ENCODE results near the gene CGRRF1. TPM values are rescaled to one million over a fixed set of nuclear protein-coding genes. Genes with fewer than 3 reads are reported as not detected.

CGRRF1 gene
- total and polyA plus RNA-seq, 2 of the 13 experiments (the other 11 are each of a cell fraction or from before 2014, with no cell fraction given) = 16.8 to 18.2 TPM

DNA sequence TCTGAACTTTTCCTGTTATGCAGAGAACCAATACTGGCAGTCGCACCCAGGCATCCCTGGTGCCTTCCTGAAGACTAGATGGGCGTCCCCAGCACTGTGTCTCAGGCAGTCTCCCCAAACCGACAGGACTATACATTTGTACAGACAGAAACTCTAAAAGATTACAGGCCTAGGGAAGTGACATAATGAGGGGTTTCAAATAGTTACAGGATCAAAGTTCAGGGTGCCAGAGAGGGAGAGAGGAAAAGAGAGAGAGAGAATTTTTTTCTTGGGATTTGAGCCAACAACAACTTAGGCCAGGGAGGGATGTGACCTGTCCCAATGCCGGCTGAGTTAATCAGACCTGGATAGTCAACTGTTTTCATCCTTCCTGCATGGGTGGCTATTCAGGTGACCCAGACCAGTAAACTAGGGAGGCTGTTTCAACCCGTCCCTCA, 11.6 kb upstream of the CGRRF1 start (continued):
- TF ChIP-seq U2AF1 (optimal IDR thresholded peaks at IDR 0.05; ENCODE audit: low read depth, low read length) = no peak
- TF ChIP-seq MBNL3 (CRISPR knock-in tag; conservative IDR thresholded peaks at IDR 0.05) = no peak
- no peak for TF ChIP-seq ZMAT3 (CRISPR knock-in tag; conservative IDR thresholded peaks at IDR 0.05)
- TF ChIP-seq KMT2B (CRISPR knock-in tag; IDR thresholded peaks at IDR 0.05) = no peak; the same call in 1 of the 2 replicates
- no peak for TF ChIP-seq JUND (CRISPR knock-in tag; IDR thresholded peaks at IDR 0.05)
- TF ChIP-seq SAP130 (CRISPR knock-in tag; IDR thresholded peaks at IDR 0.05; ENCODE audit: low read depth) = peak; percentile 45
- TF ChIP-seq, protein P1, sequence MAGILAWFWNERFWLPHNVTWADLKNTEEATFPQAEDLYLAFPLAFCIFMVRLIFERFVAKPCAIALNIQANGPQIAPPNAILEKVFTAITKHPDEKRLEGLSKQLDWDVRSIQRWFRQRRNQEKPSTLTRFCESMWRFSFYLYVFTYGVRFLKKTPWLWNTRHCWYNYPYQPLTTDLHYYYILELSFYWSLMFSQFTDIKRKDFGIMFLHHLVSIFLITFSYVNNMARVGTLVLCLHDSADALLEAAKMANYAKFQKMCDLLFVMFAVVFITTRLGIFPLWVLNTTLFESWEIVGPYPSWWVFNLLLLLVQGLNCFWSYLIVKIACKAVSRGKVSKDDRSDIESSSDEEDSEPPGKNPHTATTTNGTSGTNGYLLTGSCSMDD (CRISPR knock-in tag; IDR thresholded peaks at IDR 0.05) = no peak
- peak; percentile 77; the same call in 1 of the 2 replicates for TF ChIP-seq ZBTB20 (CRISPR knock-in tag; IDR thresholded peaks at IDR 0.05; ENCODE audit: borderline replicate concordance, low read depth)
- no peak; the same call in 1 of the 2 replicates for TF ChIP-seq KDM5A (IDR thresholded peaks at IDR 0.05; ENCODE audit: borderline replicate concordance, low read length)
- TF ChIP-seq ZIK1 (CRISPR knock-in tag; IDR thresholded peaks at IDR 0.05; ENCODE audit: borderline replicate concordance, low read depth) = no peak
- TF ChIP-seq CEBPG (CRISPR knock-in tag; IDR thresholded peaks at IDR 0.05) = peak; percentile 38
- TF ChIP-seq, protein P2, sequence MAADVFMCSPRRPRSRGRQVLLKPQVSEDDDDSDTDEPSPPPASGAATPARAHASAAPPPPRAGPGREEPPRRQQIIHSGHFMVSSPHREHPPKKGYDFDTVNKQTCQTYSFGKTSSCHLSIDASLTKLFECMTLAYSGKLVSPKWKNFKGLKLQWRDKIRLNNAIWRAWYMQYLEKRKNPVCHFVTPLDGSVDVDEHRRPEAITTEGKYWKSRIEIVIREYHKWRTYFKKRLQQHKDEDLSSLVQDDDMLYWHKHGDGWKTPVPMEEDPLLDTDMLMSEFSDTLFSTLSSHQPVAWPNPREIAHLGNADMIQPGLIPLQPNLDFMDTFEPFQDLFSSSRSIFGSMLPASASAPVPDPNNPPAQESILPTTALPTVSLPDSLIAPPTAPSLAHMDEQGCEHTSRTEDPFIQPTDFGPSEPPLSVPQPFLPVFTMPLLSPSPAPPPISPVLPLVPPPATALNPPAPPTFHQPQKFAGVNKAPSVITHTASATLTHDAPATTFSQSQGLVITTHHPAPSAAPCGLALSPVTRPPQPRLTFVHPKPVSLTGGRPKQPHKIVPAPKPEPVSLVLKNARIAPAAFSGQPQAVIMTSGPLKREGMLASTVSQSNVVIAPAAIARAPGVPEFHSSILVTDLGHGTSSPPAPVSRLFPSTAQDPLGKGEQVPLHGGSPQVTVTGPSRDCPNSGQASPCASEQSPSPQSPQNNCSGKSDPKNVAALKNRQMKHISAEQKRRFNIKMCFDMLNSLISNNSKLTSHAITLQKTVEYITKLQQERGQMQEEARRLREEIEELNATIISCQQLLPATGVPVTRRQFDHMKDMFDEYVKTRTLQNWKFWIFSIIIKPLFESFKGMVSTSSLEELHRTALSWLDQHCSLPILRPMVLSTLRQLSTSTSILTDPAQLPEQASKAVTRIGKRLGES (CRISPR knock-in tag; IDR thresholded peaks at IDR 0.05; ENCODE audit: borderline replicate concordance) = no peak
- peak; percentile 40; the same call in 1 of the 2 replicates for TF ChIP-seq BCL6 (CRISPR knock-in tag; IDR thresholded peaks at IDR 0.05)
- TF ChIP-seq, protein P3, sequence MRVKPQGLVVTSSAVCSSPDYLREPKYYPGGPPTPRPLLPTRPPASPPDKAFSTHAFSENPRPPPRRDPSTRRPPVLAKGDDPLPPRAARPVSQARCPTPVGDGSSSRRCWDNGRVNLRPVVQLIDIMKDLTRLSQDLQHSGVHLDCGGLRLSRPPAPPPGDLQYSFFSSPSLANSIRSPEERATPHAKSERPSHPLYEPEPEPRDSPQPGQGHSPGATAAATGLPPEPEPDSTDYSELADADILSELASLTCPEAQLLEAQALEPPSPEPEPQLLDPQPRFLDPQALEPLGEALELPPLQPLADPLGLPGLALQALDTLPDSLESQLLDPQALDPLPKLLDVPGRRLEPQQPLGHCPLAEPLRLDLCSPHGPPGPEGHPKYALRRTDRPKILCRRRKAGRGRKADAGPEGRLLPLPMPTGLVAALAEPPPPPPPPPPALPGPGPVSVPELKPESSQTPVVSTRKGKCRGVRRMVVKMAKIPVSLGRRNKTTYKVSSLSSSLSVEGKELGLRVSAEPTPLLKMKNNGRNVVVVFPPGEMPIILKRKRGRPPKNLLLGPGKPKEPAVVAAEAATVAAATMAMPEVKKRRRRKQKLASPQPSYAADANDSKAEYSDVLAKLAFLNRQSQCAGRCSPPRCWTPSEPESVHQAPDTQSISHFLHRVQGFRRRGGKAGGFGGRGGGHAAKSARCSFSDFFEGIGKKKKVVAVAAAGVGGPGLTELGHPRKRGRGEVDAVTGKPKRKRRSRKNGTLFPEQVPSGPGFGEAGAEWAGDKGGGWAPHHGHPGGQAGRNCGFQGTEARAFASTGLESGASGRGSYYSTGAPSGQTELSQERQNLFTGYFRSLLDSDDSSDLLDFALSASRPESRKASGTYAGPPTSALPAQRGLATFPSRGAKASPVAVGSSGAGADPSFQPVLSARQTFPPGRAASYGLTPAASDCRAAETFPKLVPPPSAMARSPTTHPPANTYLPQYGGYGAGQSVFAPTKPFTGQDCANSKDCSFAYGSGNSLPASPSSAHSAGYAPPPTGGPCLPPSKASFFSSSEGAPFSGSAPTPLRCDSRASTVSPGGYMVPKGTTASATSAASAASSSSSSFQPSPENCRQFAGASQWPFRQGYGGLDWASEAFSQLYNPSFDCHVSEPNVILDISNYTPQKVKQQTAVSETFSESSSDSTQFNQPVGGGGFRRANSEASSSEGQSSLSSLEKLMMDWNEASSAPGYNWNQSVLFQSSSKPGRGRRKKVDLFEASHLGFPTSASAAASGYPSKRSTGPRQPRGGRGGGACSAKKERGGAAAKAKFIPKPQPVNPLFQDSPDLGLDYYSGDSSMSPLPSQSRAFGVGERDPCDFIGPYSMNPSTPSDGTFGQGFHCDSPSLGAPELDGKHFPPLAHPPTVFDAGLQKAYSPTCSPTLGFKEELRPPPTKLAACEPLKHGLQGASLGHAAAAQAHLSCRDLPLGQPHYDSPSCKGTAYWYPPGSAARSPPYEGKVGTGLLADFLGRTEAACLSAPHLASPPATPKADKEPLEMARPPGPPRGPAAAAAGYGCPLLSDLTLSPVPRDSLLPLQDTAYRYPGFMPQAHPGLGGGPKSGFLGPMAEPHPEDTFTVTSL (CRISPR knock-in tag; IDR thresholded peaks at IDR 0.05; ENCODE audit: borderline replicate concordance) = 0 out of 2 replicates have a peak, but pooled peaks have one; percentile 12
- no peak for TF ChIP-seq ZNF672 (CRISPR knock-in tag; IDR thresholded peaks at IDR 0.05)
- TF ChIP-seq ZNF790 (CRISPR knock-in tag; IDR thresholded peaks at IDR 0.05; ENCODE audit: borderline replicate concordance) = no peak
- no peak; the same call in 1 of the 2 replicates for TF ChIP-seq ZFP90 (CRISPR knock-in tag; IDR thresholded peaks at IDR 0.05; ENCODE audit: borderline replicate concordance)
- peak; percentile 33 for TF ChIP-seq SKI (IDR thresholded peaks at IDR 0.05; ENCODE audit: partially characterized antibody)
- TF ChIP-seq KDM6A (CRISPR knock-in tag; IDR thresholded peaks at IDR 0.05; ENCODE audit: low read depth) = peak; percentile 65
- no peak for TF ChIP-seq FOXA1 (IDR thresholded peaks at IDR 0.05)
- TF ChIP-seq FOXA1 (CRISPR knock-in tag; IDR thresholded peaks at IDR 0.05) = no peak
- TF ChIP-seq, protein P4, sequence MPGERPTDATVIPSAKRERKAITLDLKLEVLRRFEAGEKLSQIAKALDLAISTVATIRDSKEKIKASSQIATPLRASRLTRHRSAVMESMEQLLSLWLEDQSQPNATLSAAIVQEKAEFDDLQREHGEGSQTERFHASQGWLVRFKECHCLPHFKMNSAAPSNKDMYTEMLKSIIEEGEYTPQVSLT (CRISPR knock-in tag; IDR thresholded peaks at IDR 0.05; ENCODE audit: borderline replicate concordance, low read depth) = no peak
- no peak for TF ChIP-seq SNRNP70 (IDR thresholded peaks at IDR 0.05; ENCODE audit: low read depth, low read length)

Data from HepG2 (cell line).